ENCODE data around the gene MARK3. TPM values are rescaled to one million over a fixed set of nuclear protein-coding genes. Genes with fewer than 3 reads are reported as not detected.

MARK3 gene
- total RNA-seq, 1 experiment from 2014 or later = 35.8 TPM

DNA sequence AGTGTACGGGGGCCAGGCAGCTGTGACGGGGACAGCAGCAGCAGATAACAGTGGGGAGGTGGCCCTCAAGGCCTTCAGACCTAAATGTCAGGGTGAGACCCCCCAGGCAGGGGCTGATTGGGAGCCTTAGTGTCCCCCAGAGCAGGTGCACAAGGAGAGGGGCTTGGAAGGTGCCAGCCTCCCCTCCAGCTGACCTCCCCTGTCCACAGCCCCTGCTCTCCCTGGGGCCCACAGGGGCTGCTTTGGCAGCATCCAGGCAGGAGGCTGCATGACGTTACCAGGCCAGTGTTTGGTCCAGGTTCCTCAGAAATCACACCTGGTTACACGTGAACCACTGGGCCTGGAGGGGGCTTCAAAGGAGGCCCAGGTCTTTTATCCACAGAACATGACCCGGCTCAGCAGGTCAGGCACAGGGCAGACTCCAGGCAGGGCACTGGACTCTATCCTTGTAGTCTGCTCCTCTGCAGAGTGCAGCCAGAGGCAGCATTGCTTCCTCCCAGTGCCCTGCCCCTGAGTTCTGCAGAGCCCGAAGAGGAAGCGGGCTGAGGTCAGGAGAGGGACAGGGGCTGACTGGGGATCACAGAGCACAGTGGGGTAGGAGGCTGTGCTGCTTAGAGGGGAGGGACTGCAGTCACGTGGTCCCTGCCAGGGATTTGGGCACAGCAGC, 141.2 kb downstream of the MARK3 start:
- DNase-seq (ENCODE audit: low spot score) = no peak

DNA sequence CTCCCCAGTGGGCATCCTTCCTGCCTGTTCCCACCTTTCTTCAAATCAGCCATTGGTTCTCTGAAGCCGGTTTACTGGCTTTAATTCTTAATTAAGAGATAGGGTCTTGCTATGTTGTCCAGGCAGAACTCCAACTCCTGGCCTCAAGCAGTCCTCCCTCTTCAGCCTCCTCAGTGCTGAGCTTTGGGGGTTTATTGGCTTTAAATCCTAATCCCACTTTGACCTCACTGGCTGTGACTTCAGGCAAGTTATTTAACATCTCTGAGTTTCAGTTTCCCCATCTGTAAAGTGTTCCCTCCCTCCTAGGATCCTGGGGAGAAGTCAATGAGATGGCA, 141.7 kb downstream of the MARK3 start:
- DNase-seq (ENCODE audit: low spot score) = no peak

DNA sequence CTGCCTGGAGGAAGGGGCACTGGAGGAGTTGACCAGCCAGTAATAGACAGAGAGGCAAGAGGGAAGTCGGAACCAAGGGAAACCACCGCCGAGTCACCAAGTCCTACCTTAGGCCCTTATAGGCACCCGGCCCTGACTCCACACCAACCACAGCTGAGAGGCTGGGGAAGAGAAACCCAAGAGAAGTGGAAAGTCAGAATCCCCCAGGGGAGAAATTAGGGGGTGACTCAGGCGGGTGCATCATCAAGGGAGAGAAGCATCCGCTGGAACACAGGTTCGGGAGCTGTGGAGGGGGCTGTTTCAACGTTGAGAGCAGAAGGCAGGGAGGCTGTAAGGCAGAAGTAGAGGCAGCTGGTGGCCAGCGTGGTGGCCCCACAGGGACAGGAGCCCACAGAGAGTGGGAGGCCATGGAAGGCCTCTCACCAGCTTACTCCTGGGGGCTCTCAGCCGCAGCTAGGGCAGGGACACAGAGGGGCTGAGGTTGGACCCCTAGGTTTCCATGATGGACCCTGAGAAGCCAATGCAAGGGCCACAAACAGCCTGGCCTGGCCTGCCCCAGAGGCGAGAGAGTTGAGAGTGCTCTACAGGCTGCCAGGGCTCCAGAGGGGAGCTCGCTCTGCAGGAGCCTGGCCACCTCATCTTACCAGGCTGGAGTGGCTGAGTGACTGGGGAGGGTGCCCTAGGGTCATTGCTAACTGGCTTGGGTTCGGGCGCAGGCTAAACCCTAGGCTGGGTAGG, 142.4 kb downstream of the MARK3 start:
- DNase-seq (ENCODE audit: low spot score) = no peak

DNA sequence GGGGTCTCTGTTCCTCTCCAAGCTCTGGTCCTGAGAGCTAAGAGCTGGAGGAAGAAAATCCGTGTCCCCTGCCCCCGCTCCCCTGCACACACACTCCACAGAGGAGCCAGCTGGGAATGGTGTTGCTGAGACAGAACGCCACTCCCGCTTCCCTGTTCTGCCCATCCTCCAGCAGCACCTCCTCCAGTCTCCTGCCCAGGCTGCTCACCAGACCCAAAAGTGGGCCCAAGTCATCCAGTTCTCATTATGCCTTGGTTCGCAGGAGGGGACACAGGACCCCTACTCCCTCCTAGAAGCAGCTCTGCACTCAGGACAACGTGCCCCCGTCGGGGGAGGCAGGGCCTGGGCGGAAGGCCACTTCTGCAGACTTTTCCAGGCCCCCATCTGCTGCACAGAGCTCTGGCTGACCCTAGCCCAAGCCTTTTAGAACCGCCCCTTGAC, 143.0 kb downstream of the MARK3 start:
- DNase-seq (ENCODE audit: low spot score) = no peak

DNA sequence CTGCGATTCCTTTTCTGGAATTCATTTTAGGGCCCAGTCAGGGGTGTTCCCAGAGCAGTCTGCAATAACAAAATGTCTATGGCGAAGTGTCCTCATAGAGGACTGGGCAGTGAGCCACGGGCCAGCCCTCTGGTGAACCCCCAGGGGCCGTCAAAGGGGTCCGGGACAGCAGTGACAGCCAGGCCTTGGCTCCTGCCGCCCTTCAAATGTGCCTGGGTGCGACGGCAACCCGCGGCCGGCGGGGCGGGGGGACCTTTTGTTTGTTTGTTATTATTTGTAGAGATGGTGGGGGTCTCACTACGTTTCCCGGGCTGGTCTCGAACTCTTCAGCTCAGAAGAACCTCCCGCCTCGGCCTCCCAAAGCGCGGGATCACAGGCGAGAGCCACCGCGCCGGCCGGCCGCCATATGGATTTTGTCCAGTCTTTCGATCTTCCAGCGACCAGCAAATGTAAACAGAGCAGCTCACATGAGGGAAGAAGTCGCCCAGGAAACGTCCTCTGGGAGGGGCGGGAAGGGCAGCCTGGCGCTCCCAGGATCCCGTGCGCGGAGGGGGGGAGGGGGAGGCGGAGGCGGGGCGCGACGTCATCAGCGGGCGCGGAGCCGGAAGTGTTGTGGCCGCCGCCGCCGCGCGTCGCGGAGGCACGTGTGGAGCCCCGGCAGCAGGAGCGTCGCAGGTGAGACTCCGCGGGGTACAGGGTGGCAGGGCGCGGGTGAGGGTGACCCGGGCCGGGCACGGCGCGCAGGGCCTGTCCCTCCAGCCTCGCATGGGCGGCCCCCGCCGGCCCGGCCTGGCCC, 143.6 kb downstream of the MARK3 start, which contains the start of gene TRMT61A:
TRMT61A (plus strand) TSS at position 610 of the 796 bp plus-strand sequence. CDS start 783 bp downstream, outside the sequence.
- peak; percentile 91 for DNase-seq (ENCODE audit: low spot score)

DNA sequence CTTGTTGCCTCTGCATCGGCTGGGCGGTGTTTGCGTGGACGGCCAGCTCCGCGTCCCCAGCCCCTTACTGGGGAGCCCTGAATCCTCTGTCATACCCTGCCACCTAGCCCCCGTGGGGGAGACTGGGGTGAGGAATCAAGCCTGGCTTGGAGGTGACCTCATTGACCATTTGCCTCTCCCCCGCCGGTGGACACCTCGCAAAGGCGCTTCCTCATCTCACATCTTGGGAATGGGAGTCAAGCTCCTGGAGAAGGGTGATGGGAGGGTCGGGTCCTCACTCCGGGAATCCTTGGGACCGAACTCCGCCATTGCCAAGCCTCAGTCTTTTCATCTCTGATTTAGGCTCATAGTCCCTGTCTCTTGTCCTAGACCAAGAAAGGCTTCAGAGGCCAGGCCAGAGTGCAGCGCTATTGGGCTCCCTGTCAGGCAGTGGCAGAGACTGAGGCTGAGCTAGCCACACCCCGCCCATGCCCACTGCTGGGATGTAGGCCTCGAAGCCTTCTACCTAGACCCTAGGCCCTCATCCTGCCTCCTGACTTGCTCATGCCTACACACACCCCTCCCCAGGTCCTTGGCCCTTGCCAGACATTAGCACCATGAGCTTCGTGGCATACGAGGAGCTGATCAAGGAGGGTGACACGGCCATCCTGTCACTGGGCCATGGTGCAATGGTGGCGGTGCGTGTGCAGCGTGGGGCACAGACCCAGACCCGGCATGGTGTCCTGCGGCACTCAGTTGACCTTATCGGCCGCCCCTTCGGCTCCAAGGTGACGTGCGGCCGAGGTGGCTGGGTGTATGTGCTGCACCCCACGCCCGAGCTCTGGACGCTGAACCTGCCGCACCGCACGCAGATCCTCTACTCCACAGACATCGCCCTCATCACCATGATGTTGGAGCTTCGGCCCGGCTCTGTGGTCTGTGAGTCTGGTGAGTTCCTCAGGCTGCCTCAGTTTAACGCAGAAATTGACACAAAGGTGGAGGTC, 144.5 kb downstream of the MARK3 start:
- DNase-seq (ENCODE audit: low spot score) = no peak

DNA sequence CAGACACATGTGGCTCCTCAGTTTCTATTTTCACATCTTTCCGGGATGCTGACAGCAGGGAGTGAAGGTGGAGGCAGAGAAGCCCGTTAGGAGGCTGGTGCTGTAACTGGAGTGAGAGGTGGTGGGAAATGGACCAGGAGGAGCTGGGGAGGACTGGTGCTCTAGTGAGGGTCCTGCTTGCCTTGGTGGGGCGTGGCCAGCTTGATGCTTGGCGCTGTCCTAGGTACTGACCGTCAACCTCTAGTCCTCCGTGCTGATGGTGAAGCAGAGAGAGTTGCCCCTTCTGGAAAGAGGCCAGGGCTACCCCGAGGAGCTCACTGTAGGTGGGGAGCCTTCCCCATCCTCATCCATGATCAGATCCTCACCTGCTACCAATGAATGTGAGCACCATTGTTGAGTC, 145.2 kb downstream of the MARK3 start:
- no peak for DNase-seq (ENCODE audit: low spot score)

DNA sequence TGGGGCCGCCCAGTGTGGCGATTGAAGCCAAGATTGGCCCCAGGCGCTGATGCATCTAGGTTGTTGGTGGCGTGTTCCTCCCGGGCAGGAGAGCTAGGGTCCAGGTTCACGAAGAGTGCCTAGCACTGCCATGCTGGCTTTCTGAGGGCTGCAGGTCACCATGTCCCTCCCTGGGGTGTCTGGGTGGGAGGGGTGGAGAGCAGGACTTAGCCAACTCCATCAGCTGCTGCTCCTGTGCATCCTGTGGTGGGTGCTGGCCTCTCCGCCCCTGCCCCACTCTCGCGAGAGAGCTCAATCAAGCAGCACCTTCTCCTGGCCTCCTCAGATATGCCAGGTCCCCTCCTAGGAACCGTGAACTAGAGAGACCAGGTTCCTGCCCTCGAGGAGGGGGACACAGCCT, 145.6 kb downstream of the MARK3 start:
- no peak for DNase-seq (ENCODE audit: low spot score)

DNA sequence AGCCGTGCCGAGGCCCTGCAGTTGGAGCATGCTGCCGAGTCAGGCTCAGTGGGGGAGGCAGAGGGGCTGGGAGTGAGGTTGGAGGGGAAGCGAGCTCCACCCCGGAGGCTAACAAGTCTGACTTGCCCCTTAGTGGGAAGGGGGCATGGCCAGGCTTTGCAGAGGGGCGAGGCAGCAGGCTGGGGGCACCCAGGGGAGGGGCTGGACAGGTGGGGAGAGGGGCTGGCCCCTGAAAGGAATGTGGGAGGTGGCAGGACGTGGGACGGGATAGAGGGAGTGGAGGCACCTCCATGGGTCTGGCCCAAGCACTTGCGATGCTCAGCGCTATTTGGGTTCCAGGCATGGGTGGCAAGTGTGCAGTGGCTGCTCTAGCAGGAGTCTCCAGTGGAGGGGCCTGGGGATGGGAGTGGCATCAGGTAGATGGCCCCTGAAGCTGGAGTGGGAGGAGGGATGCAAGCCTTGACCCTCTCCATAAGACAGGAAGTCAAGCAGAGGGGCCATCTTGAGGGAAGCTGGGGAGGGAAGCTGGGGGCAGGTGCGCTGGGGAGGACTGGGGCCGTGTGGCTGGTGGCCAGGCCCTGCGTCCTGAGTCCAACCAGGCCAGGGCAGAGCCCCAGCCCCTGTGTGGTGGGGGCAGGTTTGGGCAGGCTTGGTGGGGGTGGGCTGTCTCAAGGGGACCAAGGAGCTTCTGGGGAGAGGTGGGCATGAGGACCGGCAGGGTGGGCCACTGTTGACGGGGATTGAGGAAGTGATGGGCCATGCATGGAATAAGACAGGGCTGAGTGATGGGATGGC, 146.4 kb downstream of the MARK3 start:
- DNase-seq (ENCODE audit: low spot score) = no peak

DNA sequence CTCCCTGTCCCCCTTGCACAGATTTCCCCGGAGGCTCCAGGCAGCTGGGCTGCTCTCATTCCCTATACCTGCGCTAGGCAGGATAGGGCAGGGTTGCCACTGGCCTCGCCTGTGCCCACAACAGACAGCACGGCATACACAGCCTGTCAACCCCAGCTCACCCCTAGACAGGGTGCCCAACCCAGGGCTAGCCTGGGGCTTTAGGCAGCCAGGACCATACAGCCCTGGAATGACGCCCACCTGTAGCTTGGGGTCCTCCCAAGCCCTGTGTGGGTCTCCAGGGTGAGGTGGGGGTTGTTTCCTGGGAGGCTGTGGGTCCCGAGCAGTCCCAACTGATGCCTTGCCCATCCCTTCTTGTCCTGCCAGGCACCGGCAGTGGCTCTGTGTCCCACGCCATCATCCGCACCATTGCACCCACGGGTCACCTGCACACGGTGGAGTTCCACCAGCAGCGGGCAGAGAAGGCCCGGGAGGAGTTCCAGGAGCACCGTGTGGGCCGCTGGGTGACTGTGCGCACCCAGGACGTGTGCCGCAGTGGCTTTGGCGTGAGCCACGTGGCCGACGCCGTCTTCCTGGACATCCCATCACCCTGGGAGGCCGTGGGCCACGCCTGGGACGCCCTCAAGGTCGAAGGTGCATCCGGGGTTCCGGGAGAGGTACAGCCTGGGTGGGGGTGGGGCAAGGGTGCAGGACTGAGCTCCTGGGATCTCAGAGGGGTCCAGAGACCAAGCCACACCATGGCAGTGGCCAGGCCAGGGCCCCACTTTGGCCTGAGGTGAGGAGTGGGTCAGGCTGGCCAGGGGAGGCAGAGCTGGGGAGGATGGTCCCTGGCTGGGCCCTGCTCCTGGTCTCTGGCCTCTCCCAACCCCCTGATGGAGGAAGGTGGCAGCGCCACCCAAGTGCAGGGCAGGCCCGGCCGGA, 147.3 kb downstream of the MARK3 start:
- no peak for DNase-seq (ENCODE audit: low spot score)

DNA sequence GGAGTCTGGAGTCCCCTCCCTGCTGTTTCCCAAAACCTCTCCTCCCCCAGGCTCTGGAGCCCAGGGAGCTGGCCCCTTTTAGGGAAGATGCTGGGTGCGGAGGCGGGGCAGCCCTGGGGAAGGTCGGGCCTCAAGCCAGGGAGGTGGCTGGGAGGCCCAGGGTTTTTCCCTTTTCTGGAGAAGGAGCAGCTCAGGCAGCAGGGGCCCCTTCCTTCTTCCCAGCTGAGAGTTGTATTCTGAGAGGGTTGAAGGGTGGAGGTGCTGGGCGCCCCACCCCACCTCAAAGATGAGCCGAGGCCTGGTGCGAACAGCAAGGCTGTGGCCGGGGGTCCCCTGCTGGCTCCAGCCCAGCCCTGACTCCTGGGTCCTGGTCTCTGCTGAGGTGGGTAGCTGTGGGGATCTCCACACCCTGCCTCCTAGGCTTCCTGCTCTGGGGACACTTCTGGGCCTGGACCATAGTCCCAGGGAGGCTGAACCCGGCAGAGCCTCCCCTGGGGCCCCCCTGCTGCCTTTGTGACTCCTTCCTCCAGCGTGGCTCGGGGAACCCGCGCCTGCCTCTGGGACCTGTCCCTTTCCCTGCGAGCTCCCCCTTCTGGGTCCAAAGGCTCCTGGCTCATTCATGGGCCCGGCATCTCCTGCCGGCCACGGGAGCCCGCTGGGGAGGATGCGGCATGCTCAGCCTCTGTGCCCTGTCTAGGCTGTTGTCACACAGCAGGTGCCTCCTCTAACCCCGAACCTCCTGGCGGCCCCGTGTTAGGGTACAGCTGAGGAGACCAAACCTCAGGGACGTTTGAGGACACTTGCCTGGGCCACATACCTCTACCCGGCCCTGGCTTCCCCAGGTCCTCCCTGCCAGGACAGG, 148.2 kb downstream of the MARK3 start:
- DNase-seq (ENCODE audit: low spot score) = no peak

DNA sequence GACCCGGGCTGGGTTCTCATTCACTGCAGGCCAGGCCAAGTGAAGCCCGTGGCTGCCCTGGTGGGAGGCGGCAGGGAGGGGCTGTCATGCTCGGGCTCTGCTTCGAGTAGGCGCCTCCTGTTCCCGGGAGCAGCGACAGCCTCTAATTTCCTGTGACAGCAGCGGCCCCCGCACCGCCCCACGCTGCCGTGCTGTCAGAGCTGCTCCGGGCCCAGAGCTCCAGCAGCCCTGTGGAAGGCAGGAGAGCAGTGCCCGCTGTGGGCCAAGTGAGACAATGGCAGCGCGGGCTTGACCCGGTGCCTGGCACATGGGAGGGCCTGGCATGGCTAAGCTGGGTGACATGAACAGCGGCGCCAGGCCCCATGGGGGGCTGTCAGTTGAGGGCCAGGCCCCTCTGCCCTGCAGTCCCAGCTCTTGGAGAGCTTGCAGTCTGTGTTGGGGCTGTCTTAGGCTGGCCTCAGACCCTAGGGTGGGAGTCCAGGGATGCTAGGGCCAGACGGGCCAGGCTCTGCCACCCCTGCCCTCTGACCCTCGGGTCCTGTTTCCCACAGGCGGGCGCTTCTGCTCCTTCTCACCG, 148.9 kb downstream of the MARK3 start:
- no peak for DNase-seq (ENCODE audit: low spot score)

DNA sequence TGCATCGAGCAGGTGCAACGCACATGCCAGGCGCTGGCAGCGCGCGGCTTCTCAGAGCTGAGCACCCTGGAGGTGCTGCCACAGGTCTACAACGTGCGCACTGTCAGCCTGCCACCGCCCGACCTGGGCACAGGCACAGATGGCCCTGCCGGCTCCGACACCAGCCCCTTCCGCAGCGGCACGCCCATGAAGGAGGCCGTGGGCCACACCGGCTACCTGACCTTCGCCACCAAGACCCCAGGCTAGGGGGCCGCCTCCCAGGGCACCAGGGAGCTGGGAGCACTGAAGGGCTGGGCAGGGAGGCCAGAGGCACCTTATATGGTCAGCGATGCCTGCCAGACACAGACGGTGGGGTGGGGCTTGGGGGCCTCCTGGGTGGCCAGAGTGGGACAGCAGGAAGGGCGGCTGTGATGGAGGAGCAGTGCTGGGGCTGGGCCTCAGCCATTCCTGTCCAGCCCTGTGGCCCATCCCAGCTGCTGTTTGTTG, 149.4 kb downstream of the MARK3 start:
- no peak for DNase-seq (ENCODE audit: low spot score)

DNA sequence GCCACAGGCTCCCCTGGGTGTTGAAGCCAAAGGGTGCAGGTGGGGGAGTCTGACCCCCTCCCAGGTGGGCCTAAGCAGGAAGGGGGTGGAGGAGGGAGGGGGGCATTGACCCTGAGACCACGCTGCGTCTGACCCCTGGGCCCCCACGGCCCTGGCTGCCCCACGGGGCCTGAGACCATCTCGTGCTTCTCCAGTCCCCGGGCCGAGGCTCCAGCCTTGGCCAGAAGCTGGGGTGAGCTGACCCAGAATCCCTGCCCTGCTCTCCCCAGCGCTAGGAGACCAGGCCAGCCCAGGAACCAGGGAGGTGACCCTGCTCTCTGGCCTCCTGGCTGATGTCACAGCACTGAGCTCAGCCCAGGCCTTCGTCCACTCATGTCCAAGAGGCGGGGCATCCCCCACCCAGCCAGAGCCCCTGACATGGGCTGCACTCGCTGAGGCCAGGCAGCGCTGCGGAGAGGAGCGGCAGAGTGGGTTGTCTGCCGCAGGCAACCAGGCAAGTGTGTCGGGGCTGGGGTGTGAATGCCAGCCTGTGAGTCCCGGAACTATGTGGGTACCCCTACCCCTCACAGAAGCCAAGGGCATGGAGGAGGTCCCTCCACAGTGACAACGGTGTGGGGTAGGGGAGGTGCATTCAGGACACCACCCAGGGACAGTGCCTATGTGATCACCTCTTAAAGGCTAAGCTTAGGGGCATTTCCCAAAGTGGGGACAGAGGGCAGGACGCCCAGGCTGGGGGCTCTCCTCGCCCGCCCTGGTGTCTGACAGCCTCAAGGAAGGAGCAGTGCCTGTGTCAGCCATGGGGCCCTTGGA, 150.1 kb downstream of the MARK3 start:
- no peak for DNase-seq (ENCODE audit: low spot score)

DNA sequence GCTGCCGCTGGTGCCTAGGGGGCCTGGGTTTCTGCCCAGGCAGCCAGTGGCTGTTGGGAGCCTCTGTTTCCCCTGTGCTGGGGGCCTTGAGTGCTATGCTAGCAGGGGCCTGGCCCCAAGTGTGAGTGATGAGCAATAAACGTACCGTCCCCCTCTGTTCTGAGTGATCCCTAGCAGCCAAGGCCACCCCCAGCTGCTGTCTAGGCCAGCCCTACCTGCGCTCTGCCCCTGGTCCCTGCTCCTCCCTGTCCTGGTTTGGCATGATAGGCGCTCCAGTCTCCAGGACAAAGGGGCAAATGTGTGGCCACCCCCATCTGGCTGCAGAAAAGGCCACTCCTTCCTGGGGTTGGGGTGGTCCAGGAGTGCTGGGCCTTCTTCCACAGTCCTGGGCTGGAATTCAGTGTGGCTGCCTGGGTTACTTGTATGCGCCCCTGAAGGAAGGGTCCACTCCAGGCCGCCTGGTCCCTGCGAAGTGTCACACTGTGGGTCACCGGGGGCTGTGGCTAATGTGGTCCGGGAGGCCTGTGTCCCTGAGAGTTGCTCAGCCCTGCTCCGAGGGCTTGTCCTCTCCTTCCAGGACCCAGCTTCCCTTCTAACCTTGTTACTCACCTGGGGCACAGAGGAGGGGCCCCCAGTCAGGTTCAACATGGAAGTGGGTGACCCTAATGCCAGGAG, 150.8 kb downstream of the MARK3 start:
- no peak for DNase-seq (ENCODE audit: low spot score)

DNA sequence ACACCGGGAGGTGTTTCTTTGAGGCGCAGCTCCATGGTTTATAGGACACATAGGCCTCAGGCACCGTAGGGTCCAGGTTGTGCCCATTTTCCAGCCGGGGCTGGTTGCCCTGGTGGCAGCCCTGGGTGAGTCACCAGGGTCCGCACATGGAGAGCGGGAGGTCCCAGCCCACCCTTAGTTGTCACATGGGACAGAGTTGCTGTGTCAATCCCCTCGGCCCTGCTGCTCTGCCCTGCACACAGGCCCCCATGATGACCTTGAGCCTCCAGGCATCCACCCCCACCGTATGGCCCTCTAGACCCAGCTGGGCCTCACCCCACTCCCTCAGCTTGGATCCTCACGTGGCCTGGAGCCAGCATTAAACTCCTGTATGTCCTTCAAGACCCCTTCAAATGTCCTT, 151.5 kb downstream of the MARK3 start:
- DNase-seq (ENCODE audit: low spot score) = no peak
